Neural progenitor cell (in vitro differentiated cells): Measurements from ENCODE around the gene ELOVL2. TPM values are rescaled to one million over a fixed set of nuclear protein-coding genes. Genes with fewer than 3 reads are reported as not detected.

Source experiments
- DNase-seq: peaks from one replicate; pipeline ENCODE4 v3.0.0-alpha.2; 2016; ENCODE audit warnings: low spot score
- H2AFZ ChIP-seq: fragments of 200-600 bp; sonication (generic); replicated peaks from 2 replicates; pipeline ENCODE4 v1.6.1; 2016; ENCODE audit warnings: antibody characterized with exemption
- H3F3A ChIP-seq: fragments of 200-600 bp; sonication (generic); 2 replicates; pipeline ENCODE4 v1.6.1; 2016; ENCODE audit warnings: antibody characterized with exemption, low read depth
- H3K27ac ChIP-seq: fragments of 200-600 bp; sonication (generic); 2 replicates; pipeline ENCODE4 v1.5.1; 2016; ENCODE audit warnings: mild to moderate bottlenecking
- H3K27me3 ChIP-seq: fragments of 200-600 bp; sonication (generic); 2 replicates; pipeline ENCODE4 v1.6.1; 2016; ENCODE audit warnings: mild to moderate bottlenecking, moderate library complexity
- H3K36me3 ChIP-seq: fragments of 200-600 bp; sonication (generic); 2 replicates; pipeline ENCODE4 v1.5.1; 2016
- H3K4me1 ChIP-seq: fragments of 200-600 bp; sonication (generic); 2 replicates; pipeline ENCODE4 v1.6.1; 2016; ENCODE audit warnings: mixed run types
- H3K4me2 ChIP-seq: fragments of 200-600 bp; sonication (generic); 2 replicates; pipeline ENCODE4 v1.6.1; 2016
- H3K4me3 ChIP-seq: fragments of 200-600 bp; sonication (generic); 2 replicates; pipeline ENCODE4 v1.5.1; 2016
- H3K79me2 ChIP-seq: fragments of 200-600 bp; sonication (generic); 2 replicates; pipeline ENCODE4 v1.6.1; 2016; ENCODE audit warnings: low read depth
- H3K9ac ChIP-seq: fragments of 200-600 bp; sonication (generic); 2 replicates; pipeline ENCODE4 v1.6.1; 2016
- H3K9me3 ChIP-seq: fragments of 200-600 bp; sonication (generic); 2 replicates; pipeline ENCODE4 v1.5.1; 2016; ENCODE audit warnings: low read depth
- H4K20me1 ChIP-seq: fragments of 200-600 bp; sonication (generic); 2 replicates; pipeline ENCODE4 v1.6.1; 2016; ENCODE audit warnings: low read depth
- H3K27ac Mint-ChIP-seq: 3 replicates; pipeline ENCODE4 v1.8.0; 2021; ENCODE audit warnings: mixed read lengths
- H3K27me3 Mint-ChIP-seq: 2 replicates; pipeline ENCODE4 v1.8.0; 2022; ENCODE audit warnings: low read depth, mild to moderate bottlenecking, inconsistent platforms, moderate library complexity, mixed read lengths; ENCODE audit not compliant: insufficient read depth
- H3K36me3 Mint-ChIP-seq: 3 replicates; pipeline ENCODE4 v1.8.0; 2021; ENCODE audit warnings: mixed read lengths
- H3K4me1 Mint-ChIP-seq: 3 replicates; pipeline ENCODE4 v1.8.0; 2021; ENCODE audit warnings: mixed read lengths
- H3K4me3 Mint-ChIP-seq: 3 replicates; pipeline ENCODE4 v1.8.0; 2021; ENCODE audit warnings: mild to moderate bottlenecking, moderate library complexity, mixed read lengths
- H3K9me3 Mint-ChIP-seq: 3 replicates; pipeline ENCODE4 v1.8.0; 2020; ENCODE audit warnings: mixed read lengths
- EZH2 ChIP-seq: fragments of 200-600 bp; sonication (generic); IDR thresholded peaks from 2 replicates; pipeline ENCODE4 v1.6.1; 2017; ENCODE audit warnings: antibody characterized with exemption, mild to moderate bottlenecking, moderate library complexity
- EZH2phosphoT487 ChIP-seq: fragments of 200-600 bp; sonication (generic); IDR thresholded peaks from 2 replicates; pipeline ENCODE4 v1.6.1; 2017; ENCODE audit warnings: antibody characterized with exemption
- total RNA-seq: library from RNA; depleted of rRNA; stranded (reverse); fragments of >200 nt; gene quantifications from 2 replicates; pipeline ENCODE4 v1.2.3, GENCODE V29; 2015; ENCODE audit warnings: low replicate concordance
- TF ChIP-seq, protein P1 (sequence below): fragments of 200-600 bp; sonication (generic); IDR thresholded peaks from 2 replicates; pipeline ENCODE4 v1.5.1; 2017; ENCODE audit warnings: antibody characterized with exemption, mild to moderate bottlenecking

Gene ELOVL2
- total RNA-seq, 1 donor from 2014 or later = 9.1 TPM

- no peaks in the 10 kb centered on the region for H3K27me3 ChIP-seq
- Mint-ChIP-seq H3K4me1 (peaks cover 10% of the 10 kb centered on the region), H3K4me3 (no peak overlapping the region), H3K36me3 (no peaks in the 10 kb centered on the region), H3K27me3 (no peaks in the 10 kb centered on the region), H3K9me3 (no peaks in the 10 kb centered on the region), H3K27ac (no peak overlapping the region)
- no peak for DNase-seq
- H3K9me3 ChIP-seq = no peaks in the 10 kb centered on the region
- no peaks in the 10 kb centered on the region for H3K79me2 ChIP-seq
- no peak overlapping the region for H3K4me3 ChIP-seq
- TF ChIP-seq EZH2phosphoT487 (no peak), EZH2 (no peak)
- TF ChIP-seq, protein P1, sequence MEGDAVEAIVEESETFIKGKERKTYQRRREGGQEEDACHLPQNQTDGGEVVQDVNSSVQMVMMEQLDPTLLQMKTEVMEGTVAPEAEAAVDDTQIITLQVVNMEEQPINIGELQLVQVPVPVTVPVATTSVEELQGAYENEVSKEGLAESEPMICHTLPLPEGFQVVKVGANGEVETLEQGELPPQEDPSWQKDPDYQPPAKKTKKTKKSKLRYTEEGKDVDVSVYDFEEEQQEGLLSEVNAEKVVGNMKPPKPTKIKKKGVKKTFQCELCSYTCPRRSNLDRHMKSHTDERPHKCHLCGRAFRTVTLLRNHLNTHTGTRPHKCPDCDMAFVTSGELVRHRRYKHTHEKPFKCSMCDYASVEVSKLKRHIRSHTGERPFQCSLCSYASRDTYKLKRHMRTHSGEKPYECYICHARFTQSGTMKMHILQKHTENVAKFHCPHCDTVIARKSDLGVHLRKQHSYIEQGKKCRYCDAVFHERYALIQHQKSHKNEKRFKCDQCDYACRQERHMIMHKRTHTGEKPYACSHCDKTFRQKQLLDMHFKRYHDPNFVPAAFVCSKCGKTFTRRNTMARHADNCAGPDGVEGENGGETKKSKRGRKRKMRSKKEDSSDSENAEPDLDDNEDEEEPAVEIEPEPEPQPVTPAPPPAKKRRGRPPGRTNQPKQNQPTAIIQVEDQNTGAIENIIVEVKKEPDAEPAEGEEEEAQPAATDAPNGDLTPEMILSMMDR = no peak
- no peak overlapping the region for H3K27ac ChIP-seq
- H2AFZ ChIP-seq = peak overlapping the region; percentile 63
- H3K9ac ChIP-seq = no peak overlapping the region
- peak overlapping the region; percentile 24 for H3K4me2 ChIP-seq
- peaks cover 27% of the 10 kb centered on the region for H3F3A ChIP-seq
- no peaks in the 10 kb centered on the region for H4K20me1 ChIP-seq
- H3K4me1 ChIP-seq = peaks cover 39% of the 10 kb centered on the region
- no peaks in the 10 kb centered on the region for H3K36me3 ChIP-seq
These were observed 22.6 kb upstream of the ELOVL2 start for GRCh38 chr6:11066505-11067347.

GRCh38 chr6:11065436-11066202 lies 21.5 kb upstream of the ELOVL2 start:
- Histone ChIP-seq H2AFZ (no peak overlapping the region), H3F3A (peaks cover 27% of the 10 kb centered on the region), H3K9ac (no peak overlapping the region), H3K36me3 (no peaks in the 10 kb centered on the region), H4K20me1 (no peaks in the 10 kb centered on the region), H3K4me2 (peak overlapping the region; percentile 58), H3K9me3 (no peaks in the 10 kb centered on the region), H3K4me3 (no peak overlapping the region), H3K79me2 (no peaks in the 10 kb centered on the region), H3K27me3 (no peaks in the 10 kb centered on the region), H3K27ac (peak overlapping the region; percentile 88), H3K4me1 (peaks cover 39% of the 10 kb centered on the region)
- H3K9me3 Mint-ChIP-seq = no peaks in the 10 kb centered on the region
- H3K4me1 Mint-ChIP-seq = peaks cover 10% of the 10 kb centered on the region
- H3K27ac Mint-ChIP-seq = no peak overlapping the region
- DNase-seq = no peak
- no peaks in the 10 kb centered on the region for H3K36me3 Mint-ChIP-seq
- H3K4me3 Mint-ChIP-seq = no peak overlapping the region
- no peaks in the 10 kb centered on the region for H3K27me3 Mint-ChIP-seq
- no peak for TF ChIP-seq EZH2phosphoT487
- TF ChIP-seq, protein P1 = no peak
- TF ChIP-seq EZH2 = no peak

- Mint-ChIP-seq H3K36me3 (no peaks in the 10 kb centered on the region), H3K27me3 (no peaks in the 10 kb centered on the region), H3K4me3 (no peak overlapping the region), H3K27ac (no peak overlapping the region), H3K9me3 (no peaks in the 10 kb centered on the region), H3K4me1 (peaks cover 10% of the 10 kb centered on the region)
- Histone ChIP-seq H3K4me3 (no peak overlapping the region), H3K27ac (peak overlapping the region; percentile 89), H3K4me1 (peaks cover 39% of the 10 kb centered on the region), H3K36me3 (no peaks in the 10 kb centered on the region), H3K4me2 (peak overlapping the region; percentile 58), H3K9ac (no peak overlapping the region), H3K27me3 (no peaks in the 10 kb centered on the region), H2AFZ (no peak overlapping the region), H3F3A (peaks cover 27% of the 10 kb centered on the region), H3K79me2 (no peaks in the 10 kb centered on the region), H3K9me3 (no peaks in the 10 kb centered on the region), H4K20me1 (no peaks in the 10 kb centered on the region)
- TF ChIP-seq EZH2phosphoT487 (no peak), EZH2 (no peak)
- TF ChIP-seq, protein P1 = no peak
- peak; percentile 94 for DNase-seq
These were observed 20.7 kb upstream of the ELOVL2 start for GRCh38 chr6:11064836-11065235.
